SK-N-SH treated with all-trans-retinoic acid at 6 μM for 48 hours (cell line): ENCODE results near the gene E2F2.

ENCODE experiments used
- ATAC-seq: fragments of 200-7000 bp; cut with Tn5 transposase; 3 replicates; pipeline ENCODE4 v1.9.1; 2020; ENCODE audit warnings: mild to moderate bottlenecking, moderate library complexity
- ARNTL ChIP-seq: fragments of 450-650 bp; formaldehyde crosslinking; IDR thresholded peaks from 2 replicates; pipeline ENCODE4 v1.5.0; 2020; ENCODE audit warnings: low read depth, mild to moderate bottlenecking, moderate library complexity, borderline replicate concordance
- BACH2 ChIP-seq: fragments of 250-450 bp; sonication (Bioruptor Pico); IDR thresholded peaks from 2 replicates; pipeline ENCODE4 v1.9.0; 2021; ENCODE audit warnings: mild to moderate bottlenecking, borderline replicate concordance
- CSDC2 ChIP-seq: fragments of 250-450 bp; sonication (Bioruptor Pico); IDR thresholded peaks from 2 replicates; pipeline ENCODE4 v1.5.0; 2020; ENCODE audit warnings: mild to moderate bottlenecking, moderate library complexity
- ESRRG ChIP-seq: fragments of 250-450 bp; sonication (Bioruptor Pico); IDR thresholded peaks from 2 replicates; pipeline ENCODE4 v1.6.1; 2021; ENCODE audit warnings: mild to moderate bottlenecking
- GLIS3 ChIP-seq: fragments of 250-450 bp; sonication (Bioruptor Pico); IDR thresholded peaks from 2 replicates; pipeline ENCODE4 v1.5.0; 2020; ENCODE audit warnings: mild to moderate bottlenecking, moderate library complexity
- ISL1 ChIP-seq: fragments of 250-450 bp; sonication (Bioruptor Pico); IDR thresholded peaks from 2 replicates; pipeline ENCODE4 v2.1.2; 2022; ENCODE audit warnings: mild to moderate bottlenecking, moderate library complexity
- OSR1 ChIP-seq: fragments of 250-450 bp; sonication (Bioruptor Pico); IDR thresholded peaks from 2 replicates; pipeline ENCODE4 v1.8.0; 2022; ENCODE audit warnings: moderate library complexity, mild to moderate bottlenecking, inconsistent platforms
- PPARA ChIP-seq: fragments of 250-450 bp; sonication (Bioruptor Pico); IDR thresholded peaks from 2 replicates; pipeline ENCODE4 v1.5.0; 2020; ENCODE audit warnings: mild to moderate bottlenecking, borderline replicate concordance
- RARB ChIP-seq: fragments of 250-450 bp; sonication (Bioruptor Pico); IDR thresholded peaks from 2 replicates; pipeline ENCODE4 v1.8.0; 2021; ENCODE audit warnings: mild to moderate bottlenecking, moderate library complexity
- SNAI2 ChIP-seq: fragments of 250-450 bp; sonication (Bioruptor Pico); IDR thresholded peaks from 2 replicates; pipeline ENCODE4 v1.5.0; 2020; ENCODE audit warnings: mild to moderate bottlenecking, moderate library complexity
- TCF4 ChIP-seq: fragments of 250-450 bp; sonication (Bioruptor Pico); IDR thresholded peaks from 2 replicates; pipeline ENCODE4 v1.8.0; 2021; ENCODE audit warnings: mild to moderate bottlenecking, moderate library complexity, borderline replicate concordance
- TOX ChIP-seq: fragments of 250-450 bp; sonication (Bioruptor Pico); IDR thresholded peaks from 2 replicates; pipeline ENCODE4 v1.8.0; 2021; ENCODE audit warnings: mild to moderate bottlenecking, moderate library complexity, borderline replicate concordance
- ZC3H10 ChIP-seq: fragments of 250-450 bp; sonication (Bioruptor Pico); IDR thresholded peaks from 2 replicates; pipeline ENCODE4 v1.5.1; 2021; ENCODE audit warnings: mild to moderate bottlenecking, moderate library complexity
- ZFP3 ChIP-seq: fragments of 250-450 bp; sonication (Bioruptor Pico); IDR thresholded peaks from 2 replicates; pipeline ENCODE4 v1.5.0; 2020; ENCODE audit warnings: mild to moderate bottlenecking, moderate library complexity
- ZFP30 ChIP-seq: fragments of 450-650 bp; formaldehyde crosslinking; IDR thresholded peaks from 2 replicates; pipeline ENCODE4 v1.5.0; 2022; ENCODE audit warnings: mild to moderate bottlenecking, moderate library complexity
- ZNF565 ChIP-seq: fragments of 450-650 bp; formaldehyde crosslinking; conservative IDR thresholded peaks from 2 replicates; pipeline ENCODE4 v1.5.0; 2020; ENCODE audit warnings: low read depth, mild to moderate bottlenecking, moderate library complexity
- ZNF70 ChIP-seq: fragments of 450-650 bp; formaldehyde crosslinking; IDR thresholded peaks from 2 replicates; pipeline ENCODE4 v1.5.0; 2020; ENCODE audit warnings: mild to moderate bottlenecking, moderate library complexity
- ZNF8 ChIP-seq: fragments of 450-650 bp; formaldehyde crosslinking; IDR thresholded peaks from 2 replicates; pipeline ENCODE4 v1.5.0; 2020; ENCODE audit warnings: mild to moderate bottlenecking, moderate library complexity
- TF ChIP-seq, protein P1 (sequence below): fragments of 250-450 bp; sonication (Bioruptor Pico); IDR thresholded peaks from 2 replicates; pipeline ENCODE4 v1.8.0; 2021; ENCODE audit warnings: low read depth, mild to moderate bottlenecking, moderate library complexity, borderline replicate concordance
- TF ChIP-seq, protein P2 (sequence below): fragments of 250-450 bp; sonication (Bioruptor Pico); IDR thresholded peaks from 2 replicates; pipeline ENCODE4 v1.8.0; 2020; ENCODE audit warnings: mild to moderate bottlenecking, moderate library complexity, borderline replicate concordance
- TF ChIP-seq, protein P3 (sequence below): fragments of 250-450 bp; sonication (Bioruptor Pico); IDR thresholded peaks from 2 replicates; pipeline ENCODE4 v1.5.0; 2020; ENCODE audit warnings: mild to moderate bottlenecking, moderate library complexity
- TF ChIP-seq, protein P4 (sequence below): fragments of 250-450 bp; sonication (Bioruptor Pico); IDR thresholded peaks from 2 replicates; pipeline ENCODE4 v1.5.1; 2020; ENCODE audit warnings: low read depth, mild to moderate bottlenecking, moderate library complexity

The E2F2 gene

DNA sequence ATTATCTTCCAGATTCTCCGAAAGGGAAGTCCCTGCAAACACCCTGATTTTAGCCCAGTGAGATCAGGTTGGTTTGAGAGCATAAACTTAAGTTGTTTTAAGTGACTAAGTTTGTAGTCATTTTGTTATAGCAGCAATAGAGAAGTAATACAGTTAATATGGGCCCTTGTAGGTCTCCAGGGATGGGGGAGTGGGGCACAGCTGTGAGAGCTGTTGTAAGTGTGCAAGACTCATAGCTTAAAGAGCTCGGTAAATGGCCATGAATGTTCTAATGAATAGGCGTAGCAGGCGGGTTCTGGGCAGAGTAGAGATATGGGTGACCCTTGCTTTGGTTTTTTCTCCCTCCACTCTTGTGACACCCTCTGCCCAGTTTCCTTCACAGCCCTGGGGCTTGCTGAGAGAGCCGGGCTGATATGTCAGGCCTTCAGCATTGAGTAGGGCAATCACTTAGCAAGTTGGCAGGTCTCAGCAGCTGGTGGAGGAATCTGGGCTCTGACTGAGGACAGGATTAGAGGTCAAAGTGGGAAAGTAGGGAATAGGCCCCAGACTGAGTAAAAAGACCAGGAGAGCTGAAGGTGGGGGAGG, 44.3 kb upstream of the E2F2 start:
- no peak for ATAC-seq
- no peak for TF ChIP-seq BACH2
- no peak for TF ChIP-seq OSR1 (CRISPR knock-in tag)
- TF ChIP-seq, protein P1, sequence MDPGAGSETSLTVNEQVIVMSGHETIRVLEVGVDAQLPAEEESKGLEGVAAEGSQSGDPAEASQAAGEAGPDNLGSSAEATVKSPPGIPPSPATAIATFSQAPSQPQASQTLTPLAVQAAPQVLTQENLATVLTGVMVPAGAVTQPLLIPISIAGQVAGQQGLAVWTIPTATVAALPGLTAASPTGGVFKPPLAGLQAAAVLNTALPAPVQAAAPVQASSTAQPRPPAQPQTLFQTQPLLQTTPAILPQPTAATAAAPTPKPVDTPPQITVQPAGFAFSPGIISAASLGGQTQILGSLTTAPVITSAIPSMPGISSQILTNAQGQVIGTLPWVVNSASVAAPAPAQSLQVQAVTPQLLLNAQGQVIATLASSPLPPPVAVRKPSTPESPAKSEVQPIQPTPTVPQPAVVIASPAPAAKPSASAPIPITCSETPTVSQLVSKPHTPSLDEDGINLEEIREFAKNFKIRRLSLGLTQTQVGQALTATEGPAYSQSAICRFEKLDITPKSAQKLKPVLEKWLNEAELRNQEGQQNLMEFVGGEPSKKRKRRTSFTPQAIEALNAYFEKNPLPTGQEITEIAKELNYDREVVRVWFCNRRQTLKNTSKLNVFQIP (CRISPR knock-in tag), result no peak
- TF ChIP-seq ZNF8 (CRISPR knock-in tag), result no peak
- TF ChIP-seq ZNF565 (CRISPR knock-in tag), result no peak
- TF ChIP-seq RARB (CRISPR knock-in tag), result no peak
- no peak for TF ChIP-seq CSDC2 (CRISPR knock-in tag)
- TF ChIP-seq ESRRG (CRISPR knock-in tag), result no peak

DNA sequence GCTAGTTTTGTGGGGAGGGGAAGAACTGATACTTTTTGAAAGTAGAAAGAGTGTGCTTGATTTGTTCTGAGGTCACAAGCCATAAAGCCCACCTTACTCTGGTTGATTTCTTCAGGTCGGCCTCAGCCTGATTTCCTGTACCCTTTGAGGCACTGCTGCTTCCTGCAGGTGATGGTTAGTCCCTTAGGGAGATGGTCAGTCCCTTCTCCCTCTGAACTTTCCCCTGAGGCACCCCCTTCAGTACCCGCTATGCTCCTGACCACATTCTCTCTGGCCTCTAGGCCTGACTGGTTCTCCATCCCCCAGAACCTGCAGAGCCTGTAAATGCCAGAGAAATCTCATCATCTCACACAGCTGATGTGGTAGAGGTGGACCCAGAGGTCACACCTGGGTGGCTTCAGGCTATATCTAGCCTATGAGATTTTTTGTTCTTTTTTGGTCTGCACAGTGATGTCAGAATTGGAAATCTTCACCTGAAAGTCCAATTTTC, 43.3 kb upstream of the E2F2 start:
- no peak for ATAC-seq
- TF ChIP-seq ISL1 (no peak), ZFP30 (CRISPR knock-in tag) (no peak), TOX (no peak), SNAI2 (no peak), PPARA (CRISPR knock-in tag) (no peak), ESRRG (CRISPR knock-in tag) (no peak), ZNF565 (CRISPR knock-in tag) (no peak), ZC3H10 (CRISPR knock-in tag) (no peak), ZFP3 (CRISPR knock-in tag) (no peak)
- TF ChIP-seq, protein P1 (CRISPR knock-in tag), result no peak
- TF ChIP-seq, protein P2, sequence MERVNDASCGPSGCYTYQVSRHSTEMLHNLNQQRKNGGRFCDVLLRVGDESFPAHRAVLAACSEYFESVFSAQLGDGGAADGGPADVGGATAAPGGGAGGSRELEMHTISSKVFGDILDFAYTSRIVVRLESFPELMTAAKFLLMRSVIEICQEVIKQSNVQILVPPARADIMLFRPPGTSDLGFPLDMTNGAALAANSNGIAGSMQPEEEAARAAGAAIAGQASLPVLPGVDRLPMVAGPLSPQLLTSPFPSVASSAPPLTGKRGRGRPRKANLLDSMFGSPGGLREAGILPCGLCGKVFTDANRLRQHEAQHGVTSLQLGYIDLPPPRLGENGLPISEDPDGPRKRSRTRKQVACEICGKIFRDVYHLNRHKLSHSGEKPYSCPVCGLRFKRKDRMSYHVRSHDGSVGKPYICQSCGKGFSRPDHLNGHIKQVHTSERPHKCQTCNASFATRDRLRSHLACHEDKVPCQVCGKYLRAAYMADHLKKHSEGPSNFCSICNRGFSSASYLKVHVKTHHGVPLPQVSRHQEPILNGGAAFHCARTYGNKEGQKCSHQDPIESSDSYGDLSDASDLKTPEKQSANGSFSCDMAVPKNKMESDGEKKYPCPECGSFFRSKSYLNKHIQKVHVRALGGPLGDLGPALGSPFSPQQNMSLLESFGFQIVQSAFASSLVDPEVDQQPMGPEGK (CRISPR knock-in tag), result no peak
- TF ChIP-seq, protein P3, sequence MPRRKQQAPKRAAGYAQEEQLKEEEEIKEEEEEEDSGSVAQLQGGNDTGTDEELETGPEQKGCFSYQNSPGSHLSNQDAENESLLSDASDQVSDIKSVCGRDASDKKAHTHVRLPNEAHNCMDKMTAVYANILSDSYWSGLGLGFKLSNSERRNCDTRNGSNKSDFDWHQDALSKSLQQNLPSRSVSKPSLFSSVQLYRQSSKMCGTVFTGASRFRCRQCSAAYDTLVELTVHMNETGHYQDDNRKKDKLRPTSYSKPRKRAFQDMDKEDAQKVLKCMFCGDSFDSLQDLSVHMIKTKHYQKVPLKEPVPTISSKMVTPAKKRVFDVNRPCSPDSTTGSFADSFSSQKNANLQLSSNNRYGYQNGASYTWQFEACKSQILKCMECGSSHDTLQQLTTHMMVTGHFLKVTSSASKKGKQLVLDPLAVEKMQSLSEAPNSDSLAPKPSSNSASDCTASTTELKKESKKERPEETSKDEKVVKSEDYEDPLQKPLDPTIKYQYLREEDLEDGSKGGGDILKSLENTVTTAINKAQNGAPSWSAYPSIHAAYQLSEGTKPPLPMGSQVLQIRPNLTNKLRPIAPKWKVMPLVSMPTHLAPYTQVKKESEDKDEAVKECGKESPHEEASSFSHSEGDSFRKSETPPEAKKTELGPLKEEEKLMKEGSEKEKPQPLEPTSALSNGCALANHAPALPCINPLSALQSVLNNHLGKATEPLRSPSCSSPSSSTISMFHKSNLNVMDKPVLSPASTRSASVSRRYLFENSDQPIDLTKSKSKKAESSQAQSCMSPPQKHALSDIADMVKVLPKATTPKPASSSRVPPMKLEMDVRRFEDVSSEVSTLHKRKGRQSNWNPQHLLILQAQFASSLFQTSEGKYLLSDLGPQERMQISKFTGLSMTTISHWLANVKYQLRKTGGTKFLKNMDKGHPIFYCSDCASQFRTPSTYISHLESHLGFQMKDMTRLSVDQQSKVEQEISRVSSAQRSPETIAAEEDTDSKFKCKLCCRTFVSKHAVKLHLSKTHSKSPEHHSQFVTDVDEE (CRISPR knock-in tag), result no peak
- TF ChIP-seq, all 23 proteins: peak for 0

DNA sequence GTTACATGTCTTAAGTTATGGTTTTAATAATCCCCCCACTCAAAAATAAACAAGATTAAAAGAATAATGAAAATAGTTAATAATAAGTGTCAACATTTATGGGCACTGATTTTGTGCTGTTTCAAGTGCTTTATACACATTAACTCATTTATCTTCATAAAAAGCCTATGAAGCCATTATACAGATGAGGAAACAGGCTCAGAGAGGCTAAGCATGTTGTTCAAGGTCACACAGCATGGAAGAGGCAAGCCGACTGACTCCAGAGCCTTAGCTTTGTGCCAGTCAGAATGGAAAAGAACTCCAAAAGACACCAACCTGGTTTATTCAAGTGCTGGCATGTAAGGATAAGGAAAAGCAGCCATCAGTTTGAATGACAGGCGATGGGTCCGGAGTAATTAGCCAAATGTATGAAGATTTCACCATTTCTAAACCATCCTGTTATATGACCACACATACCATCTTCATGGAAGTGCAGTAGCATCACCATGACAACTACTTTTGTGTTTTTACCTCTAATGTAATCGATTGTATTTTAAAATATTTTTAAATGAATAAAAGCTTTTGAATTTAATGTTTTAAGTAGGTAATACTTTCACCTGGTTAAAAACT, 42.6 kb upstream of the E2F2 start:
- no peak for ATAC-seq
- no peak for TF ChIP-seq PPARA (CRISPR knock-in tag)
- TF ChIP-seq ARNTL, result no peak
- no peak for TF ChIP-seq ZFP3 (CRISPR knock-in tag)
- TF ChIP-seq CSDC2 (CRISPR knock-in tag), result no peak
- no peak for TF ChIP-seq ZFP30 (CRISPR knock-in tag)
- TF ChIP-seq GLIS3 (CRISPR knock-in tag), result no peak
- TF ChIP-seq, protein P2 (CRISPR knock-in tag), result no peak
- TF ChIP-seq TOX, result no peak
- TF ChIP-seq TCF4 (CRISPR knock-in tag), result no peak
- no peak for TF ChIP-seq ZC3H10 (CRISPR knock-in tag)
- TF ChIP-seq, protein P4, sequence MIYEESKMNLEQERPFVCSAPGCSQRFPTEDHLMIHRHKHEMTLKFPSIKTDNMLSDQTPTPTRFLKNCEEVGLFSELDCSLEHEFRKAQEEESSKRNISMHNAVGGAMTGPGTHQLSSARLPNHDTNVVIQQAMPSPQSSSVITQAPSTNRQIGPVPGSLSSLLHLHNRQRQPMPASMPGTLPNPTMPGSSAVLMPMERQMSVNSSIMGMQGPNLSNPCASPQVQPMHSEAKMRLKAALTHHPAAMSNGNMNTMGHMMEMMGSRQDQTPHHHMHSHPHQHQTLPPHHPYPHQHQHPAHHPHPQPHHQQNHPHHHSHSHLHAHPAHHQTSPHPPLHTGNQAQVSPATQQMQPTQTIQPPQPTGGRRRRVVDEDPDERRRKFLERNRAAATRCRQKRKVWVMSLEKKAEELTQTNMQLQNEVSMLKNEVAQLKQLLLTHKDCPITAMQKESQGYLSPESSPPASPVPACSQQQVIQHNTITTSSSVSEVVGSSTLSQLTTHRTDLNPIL (CRISPR knock-in tag), result no peak
- no peak for TF ChIP-seq ZNF70 (CRISPR knock-in tag)
- no peak for TF ChIP-seq SNAI2
